Midbrain (tissue), 1 donor: ENCODE data around the gene KRTAP5-2.
"Not testable (repeated sequence)": the region's sequence is repeated elsewhere in the genome, so short reads cannot be mapped to it uniquely, and the experiment has no call there.

Experiments
- DNase-seq: peaks from one replicate; lab custom pipeline; 2025; lab: John Stamatoyannopoulos, UW

The KRTAP5-2 gene, protein sequence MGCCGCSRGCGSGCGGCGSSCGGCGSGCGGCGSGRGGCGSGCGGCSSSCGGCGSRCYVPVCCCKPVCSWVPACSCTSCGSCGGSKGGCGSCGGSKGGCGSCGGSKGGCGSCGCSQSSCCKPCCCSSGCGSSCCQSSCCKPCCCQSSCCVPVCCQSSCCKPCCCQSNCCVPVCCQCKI

DNA sequence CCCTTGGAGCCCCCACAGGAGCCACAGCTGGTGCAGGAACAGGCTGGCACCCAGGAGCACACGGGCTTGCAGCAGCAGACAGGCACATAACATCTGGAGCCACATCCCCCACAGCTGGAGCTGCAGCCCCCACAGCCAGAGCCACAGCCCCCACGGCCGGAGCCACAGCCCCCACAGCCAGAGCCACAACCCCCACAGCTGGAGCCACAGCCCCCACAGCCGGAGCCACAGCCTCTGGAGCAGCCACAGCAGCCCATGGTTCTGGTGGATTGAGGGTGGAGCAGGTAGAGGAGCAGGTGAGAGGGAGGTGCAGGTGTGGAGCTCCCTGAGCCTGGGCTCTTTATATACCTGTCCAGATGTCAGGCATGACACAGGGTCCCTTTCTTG is at the start of gene KRTAP5-2:
TSS of gene KRTAP5-2 (minus strand) at position 301 of the 387 bp plus-strand sequence. CDS start at position 257, 44 bp downstream.
- no peak for DNase-seq

DNA sequence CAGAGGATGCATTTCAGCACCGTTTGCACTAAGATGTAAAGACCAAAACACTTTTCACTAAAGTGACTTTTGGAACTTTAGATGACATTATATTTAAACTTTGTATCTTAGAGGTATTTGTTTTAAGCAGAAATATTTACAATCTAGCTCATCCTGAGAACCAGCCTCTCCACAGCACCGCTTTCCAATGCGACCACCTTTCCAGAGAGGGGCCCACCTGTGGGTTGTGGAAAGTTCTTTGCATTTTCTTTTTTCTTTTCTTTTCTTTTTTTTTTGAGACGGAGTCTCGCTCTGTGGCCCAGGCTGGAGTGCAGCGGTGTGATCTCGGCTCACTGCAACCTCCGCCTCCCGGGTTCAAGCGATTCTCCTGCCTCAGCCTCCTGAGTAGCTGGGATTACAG is 48.4 kb upstream of the KRTAP5-2 start:
- DNase-seq: not testable (repeated sequence)

- no peak for DNase-seq
Observed at GRCh38 chr11:1645357-1645821, 47.3 kb upstream of the KRTAP5-2 start.

GRCh38 chr11:1644601-1645356 is 46.7 kb upstream of the KRTAP5-2 start:
- DNase-seq: no peak

DNA sequence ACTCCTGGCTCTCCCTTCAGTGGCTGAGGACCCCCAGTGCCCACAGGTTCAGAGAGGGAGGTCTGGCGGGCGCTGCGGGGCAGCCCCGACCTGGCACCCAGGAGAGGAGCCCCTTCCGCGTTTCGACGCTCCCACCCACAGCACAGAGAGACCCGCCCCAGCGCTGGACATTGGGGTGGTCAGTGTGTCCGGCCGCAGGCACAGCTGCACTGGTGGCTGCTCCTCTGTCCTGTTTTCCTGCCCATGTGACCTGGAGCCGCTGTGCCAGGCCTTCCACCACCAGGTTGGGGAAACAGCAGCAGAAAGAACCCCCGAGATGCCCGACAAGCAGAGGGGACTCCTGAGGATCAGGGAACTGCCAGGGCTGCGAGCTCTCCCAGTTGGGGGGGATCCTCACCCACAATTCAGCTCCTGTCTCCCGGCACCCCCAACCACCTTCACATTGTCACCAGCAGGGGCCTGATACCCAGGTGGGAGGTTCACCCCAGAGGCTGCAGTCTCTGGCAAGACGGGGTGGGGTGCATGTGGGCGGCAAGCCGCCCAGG is 45.1 kb upstream of the KRTAP5-2 start:
- DNase-seq: no peak

DNA sequence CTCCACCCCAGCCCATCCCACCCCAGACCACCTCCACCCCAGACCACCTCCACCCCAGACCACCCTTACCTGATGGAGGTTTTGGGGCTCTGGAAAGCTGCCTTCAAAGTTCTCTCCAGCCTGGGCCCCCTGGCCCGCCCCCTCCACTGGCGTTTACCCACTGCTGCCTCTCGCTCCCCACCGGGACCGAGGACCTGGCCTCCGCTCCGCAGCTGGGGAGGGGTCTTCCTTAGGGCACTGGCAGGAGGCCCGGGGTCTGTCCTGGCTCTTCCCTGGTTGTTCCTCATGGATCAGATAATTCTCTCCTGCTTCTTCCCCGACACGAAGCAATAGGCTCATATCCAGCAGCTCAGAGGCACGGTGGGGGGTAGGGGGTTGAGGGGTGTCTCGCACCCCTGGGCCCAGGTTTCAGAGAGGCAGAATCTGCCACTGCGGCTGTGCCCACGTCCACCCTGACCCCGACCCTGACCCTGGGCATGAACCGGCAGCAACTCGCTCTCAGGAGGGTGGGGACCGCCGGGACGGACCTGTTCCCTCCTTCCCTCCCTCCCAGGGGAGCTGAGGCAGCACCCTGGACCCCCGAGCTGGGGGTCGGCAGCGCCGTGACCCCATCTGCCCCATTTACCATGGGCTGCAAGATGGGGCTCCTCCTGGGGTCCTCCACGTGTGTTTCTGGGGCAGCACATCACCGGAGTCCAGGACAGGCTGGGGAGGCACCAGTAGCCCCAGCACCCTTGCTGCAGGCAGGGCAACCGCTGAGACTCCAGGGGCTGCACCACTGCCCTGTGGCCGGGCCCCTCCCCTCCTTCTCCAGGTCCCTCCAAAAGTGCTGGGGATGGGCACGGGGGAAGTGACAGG is 44.4 kb upstream of the KRTAP5-2 start:
- no peak for DNase-seq

- no peak for DNase-seq
Observed at GRCh38 chr11:1641096-1641495, 43.0 kb upstream of the KRTAP5-2 start.

- no peak for DNase-seq
Observed at GRCh38 chr11:1640076-1640946, 42.2 kb upstream of the KRTAP5-2 start.

DNA sequence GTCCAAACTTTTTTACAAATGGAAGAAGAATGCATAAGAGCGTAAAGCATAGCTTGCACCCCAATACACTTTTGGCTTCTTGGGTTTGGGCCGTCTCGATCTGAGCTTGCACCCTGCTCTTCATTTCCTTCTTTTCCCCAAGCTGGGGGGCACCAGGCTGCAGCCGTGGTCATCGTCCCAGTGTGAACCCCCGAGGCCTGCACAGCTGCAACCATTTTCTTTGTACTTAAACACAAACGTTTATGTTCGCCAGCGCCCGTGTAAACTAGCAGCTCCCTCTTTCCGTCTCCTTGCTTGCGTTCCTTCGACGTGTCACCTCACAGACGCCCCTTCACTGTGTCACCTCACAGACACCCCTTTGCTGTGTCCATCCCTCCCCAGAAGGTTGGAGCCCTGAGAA is 41.6 kb upstream of the KRTAP5-2 start:
- no peak for DNase-seq

- DNase-seq: no peak
Observed at GRCh38 chr11:1639102-1639620, 41.1 kb upstream of the KRTAP5-2 start.

- DNase-seq: no peak
Observed at GRCh38 chr11:1638344-1638743, 40.2 kb upstream of the KRTAP5-2 start.

GRCh38 chr11:1637628-1638027 is 39.5 kb upstream of the KRTAP5-2 start:
- DNase-seq: no peak

DNA sequence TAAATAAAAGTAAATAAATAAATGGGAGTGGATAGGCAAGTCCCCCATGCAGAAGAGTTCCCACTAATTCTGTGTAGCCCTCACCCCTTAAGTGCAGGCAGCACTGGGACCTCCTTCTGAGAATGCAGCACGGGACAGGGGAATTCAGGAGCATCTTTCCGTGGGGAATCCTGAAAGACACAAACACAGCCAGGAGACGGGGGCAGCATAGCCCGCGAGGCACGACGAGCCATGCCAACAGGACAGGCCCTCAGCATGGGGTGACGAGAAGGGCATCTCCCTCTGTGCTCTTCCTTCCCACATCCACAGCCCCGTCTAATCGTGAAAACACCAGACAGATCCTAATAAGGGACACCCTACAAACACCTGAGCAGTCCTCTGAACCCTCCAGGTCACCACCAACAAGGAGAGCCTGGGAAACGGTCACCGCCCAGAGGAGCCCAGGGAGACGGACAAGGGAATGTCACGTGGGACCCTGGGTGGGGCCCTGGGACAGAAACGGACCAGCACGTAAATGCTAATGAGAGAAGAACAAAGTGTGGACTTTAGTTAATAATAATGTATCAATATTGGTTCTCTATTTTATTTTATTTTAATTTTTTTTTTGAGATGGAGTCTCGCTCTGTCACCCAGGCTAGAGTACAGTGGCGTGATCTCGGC is 38.3 kb upstream of the KRTAP5-2 start:
- no peak for DNase-seq

- DNase-seq: no peak
Observed at GRCh38 chr11:1633864-1634263, 35.8 kb upstream of the KRTAP5-2 start.

DNA sequence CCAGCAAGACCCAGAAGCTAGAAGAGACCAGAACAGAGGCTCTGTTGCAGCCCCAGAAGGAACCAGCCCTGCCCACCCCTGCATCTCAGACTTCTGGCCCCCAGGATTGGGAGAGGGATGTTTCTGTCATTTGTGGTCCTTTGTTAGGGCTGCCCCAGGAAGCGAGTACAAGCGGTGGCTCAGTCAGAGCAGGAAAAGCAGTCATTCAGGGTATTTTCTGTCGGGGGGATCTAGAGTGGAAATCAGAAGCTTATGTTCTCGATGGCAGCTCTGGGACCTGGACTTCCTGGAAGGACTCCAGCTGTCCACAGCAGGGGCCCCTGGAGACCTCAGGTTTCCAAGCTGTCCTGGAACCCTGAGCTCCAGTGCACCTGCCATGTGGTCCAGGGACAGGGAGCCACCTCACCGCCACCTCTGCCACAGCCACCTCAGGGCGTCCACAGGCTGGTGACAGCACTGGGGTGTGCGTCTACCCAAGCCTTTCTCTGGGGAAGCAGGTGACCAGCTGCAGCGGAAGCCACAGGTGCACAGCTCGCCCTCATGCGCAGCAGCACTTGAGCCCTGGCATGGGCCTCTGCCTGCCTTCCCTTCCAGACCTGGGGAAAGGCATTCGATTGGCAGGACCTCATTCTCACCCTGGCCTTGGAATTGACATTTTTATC is 34.1 kb upstream of the KRTAP5-2 start:
- DNase-seq: no peak

- no peak for DNase-seq
Observed at GRCh38 chr11:1631066-1631568, 33.0 kb upstream of the KRTAP5-2 start.

- DNase-seq: no peak
Observed at GRCh38 chr11:1630271-1630670, 32.2 kb upstream of the KRTAP5-2 start.

- DNase-seq: no peak
Observed at GRCh38 chr11:1629326-1630185, 31.5 kb upstream of the KRTAP5-2 start, which contains the start of gene KRTAP5-5. TSS of gene KRTAP5-5 (plus strand) at chr11:1629775. CDS start at chr11:1629841, 66 bp downstream.
